GM19372 (cell line): Measurements from ENCODE around the gene KPNB1.

Experiments
- ATAC-seq: cut with Tn5 transposase; IDR thresholded peaks from one replicate; pipeline ENCODE4 v1.9.1; 2021; ENCODE audit warnings: mild to moderate bottlenecking, low read depth, moderate library complexity; ENCODE audit not compliant: unreplicated experiment

The KPNB1 gene

DNA sequence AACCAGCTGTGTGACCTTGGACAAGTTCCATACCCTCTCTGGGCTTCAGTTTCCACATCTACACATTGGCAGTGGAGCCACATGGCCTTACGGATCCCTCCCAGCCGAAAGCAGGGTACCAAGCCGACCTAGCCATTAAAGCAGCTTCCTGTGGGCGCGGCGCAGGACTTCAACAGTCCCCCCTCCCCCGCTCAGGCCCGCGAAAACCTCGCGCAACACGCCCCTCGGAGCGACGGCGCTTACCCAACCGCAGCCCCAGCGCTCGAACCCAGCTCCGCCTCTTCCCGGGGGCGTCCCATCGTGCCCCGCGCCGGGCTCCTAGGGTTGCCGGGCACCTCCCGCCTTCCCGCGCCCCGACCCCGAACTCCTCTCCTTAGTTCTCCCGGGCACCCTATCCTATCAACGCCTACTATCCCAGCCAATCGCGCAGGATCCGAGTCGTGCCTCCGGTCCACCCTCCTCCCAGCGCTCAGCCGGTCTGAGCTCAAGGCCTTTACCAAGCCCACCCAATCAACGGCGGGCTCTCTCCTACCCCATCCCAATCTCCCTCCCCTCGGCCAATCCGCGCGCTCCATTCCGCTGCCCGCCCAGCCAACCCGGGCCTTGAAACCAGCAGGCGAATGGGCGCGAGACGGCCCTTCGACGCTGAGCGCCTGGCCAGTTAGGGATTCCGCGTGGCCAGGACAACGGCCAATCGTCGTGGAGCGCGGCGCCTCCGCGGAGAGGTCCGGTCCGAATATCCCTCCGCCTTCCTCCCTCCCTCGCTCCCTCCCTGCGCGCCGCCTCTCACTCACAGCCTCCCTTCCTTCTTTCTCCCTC, at the start of gene KPNB1:
TSS of gene KPNB1 (plus strand) at position 767 of the 819 bp plus-strand sequence. CDS start 326 bp downstream, outside the sequence.
- ATAC-seq: peak; percentile 80

DNA sequence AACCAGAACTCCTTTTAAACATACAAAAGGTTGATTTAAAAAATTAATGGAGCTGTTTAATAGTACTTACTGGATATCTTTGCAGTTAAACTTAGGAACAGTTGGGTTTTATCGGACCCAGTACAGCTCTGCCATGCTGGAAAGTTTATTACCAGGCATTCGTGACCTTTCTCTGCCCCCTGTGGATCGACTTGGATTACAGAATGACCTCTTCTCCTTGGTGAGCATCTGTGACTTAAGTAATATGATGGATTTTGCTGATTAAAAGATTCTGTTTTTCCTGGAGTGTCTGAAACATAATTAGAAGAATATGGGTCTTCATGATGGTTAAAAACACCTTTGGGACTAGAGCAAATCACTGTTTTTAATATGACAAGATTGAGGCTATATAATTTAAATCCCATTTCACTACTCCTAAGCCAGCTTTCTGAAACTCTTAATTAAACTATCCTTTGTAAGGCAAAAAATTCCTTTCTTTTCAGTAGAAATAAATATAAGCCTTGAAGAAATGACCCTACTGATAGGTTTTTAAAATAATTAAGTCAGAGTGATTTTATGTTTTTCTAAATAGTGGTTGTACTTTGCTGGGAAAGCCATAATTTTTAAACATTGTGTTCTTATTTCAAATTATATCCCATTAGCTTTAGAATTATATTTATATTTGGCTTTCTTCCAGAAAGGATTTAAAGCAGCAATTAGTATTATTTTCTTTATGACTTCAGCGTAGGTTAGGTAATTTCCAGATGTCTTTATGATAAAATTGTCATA, 45.7 kb upstream of the KPNB1 start:
- ATAC-seq: no peak

DNA sequence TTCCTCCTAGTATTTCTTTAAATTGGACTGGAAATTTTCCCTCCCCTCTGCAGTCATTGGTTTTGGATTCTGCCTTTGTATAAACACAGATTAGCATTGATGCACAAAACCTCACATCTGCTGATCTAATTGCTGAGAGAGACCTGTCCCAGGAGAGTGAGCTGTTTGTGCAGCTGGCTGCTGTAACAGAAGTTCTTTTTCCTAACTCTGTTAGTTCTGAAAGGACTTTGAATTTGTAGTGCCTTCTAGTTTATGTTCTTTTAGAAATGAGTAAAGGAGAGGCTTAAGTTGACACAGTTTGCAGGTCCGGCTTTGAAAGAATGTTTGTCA, 45.2 kb upstream of the KPNB1 start:
- ATAC-seq: no peak

DNA sequence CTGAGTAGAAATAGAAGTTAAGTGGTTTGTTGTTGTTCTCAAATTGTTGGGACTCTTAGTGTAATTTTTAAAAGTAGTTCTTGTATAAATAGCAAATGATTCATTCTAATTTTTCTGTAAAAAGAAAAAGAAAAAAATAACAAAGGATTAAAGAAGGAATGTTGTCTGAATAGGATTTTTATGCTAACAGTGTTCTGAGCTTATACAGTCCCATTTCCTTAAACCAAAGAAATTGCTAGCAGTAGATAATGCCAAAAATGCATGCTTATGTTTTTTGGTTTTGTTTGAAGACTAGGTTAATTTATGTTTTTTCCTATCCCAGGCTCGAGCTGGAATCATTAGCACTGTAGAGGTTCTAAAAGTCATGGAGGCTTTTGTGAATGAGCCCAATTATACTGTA, 44.7 kb upstream of the KPNB1 start:
- ATAC-seq: no peak

DNA sequence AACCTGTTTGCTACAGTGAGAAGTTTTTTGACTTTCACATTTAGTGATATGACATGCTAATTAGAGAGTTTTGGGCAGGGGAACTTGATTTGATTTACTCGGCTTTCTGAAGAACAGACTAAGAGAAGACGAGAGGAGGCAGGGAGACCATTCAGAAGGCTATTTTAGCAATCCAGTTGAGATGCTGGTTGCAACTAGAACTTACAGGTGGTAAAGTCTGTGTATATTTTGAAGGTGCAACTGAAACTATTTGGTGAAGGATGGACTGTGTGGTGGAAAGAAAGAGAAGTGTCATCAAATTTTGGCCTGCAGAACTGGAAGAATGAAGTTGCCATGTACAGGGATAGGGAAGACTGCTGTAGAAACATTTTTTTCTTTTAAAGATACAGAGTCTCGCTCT, 42.2 kb upstream of the KPNB1 start:
- ATAC-seq: no peak

DNA sequence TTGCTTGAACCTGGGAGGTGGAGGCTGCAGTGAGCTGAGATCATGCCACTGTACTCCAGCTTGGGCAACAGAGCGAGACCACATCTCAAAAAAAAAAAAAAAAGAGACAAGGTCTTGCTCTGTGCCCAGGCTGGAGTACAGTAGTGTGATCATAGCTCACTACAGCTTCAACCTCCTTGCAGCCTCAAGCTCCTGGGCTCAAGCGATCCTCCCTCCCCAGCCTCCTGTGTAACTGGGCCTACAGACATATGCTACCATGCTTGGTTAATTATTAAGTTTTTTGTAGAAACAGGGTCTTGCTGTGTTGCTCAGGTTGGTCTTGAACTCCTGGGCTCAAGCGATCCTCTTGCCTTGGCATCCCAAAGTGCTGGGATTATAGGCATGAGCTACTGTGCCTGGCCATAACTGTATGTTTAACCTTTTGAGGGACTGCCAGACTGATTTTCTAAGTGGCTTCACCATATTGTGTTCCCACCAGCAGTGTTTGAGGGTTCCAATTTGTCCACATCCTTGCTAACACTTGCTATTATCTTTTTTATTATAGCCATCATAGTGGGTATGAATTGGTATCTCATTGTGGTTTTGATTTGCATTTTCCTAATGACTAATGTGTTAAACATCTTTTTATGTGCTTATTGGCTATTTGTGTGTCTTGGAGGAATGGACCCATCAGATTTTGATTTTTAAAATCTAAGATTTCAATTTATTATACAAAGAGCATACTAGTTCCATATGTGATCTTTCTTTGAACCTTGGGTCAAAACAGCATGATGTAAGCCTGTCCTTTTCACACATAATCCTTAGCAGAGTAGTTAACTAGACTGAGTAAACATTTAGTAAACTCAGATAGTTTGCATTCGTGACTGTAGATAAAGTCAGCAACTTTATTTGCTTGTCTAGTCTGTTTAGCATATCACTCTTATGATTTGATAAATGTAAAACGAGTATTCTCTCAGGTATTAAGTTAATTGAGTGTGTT, 38.1 kb upstream of the KPNB1 start:
- no peak for ATAC-seq

DNA sequence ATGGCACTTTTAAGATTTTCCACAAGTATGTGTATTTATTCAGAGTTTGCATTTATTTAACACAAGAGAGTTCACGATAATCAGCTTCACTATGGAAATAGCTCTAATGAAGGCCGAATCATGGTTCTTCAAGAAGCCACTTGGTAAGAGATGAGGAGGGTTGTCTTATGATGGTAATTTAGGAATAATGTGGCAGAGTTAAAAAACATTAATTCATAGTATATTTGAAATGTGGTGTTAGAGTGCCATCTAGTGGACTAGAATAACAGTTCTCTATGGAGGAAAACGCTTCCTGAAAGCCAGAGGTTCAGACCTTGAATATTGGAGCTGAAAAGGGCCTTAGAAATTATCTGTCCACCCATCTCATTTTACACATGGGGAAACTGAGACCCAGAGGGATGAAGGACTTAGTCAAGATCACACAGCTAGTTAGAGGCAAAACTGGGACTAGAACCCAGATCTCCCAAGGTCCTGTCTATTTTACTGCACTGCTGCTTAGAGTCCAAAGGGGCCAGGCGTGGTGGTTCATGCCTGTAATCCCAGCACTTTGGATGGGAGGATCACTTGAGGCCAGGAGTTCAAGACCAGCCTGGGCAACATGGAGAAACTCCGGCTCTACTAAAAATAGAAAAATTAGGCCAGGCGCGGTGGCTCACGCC, 33.8 kb upstream of the KPNB1 start:
- ATAC-seq: no peak

DNA sequence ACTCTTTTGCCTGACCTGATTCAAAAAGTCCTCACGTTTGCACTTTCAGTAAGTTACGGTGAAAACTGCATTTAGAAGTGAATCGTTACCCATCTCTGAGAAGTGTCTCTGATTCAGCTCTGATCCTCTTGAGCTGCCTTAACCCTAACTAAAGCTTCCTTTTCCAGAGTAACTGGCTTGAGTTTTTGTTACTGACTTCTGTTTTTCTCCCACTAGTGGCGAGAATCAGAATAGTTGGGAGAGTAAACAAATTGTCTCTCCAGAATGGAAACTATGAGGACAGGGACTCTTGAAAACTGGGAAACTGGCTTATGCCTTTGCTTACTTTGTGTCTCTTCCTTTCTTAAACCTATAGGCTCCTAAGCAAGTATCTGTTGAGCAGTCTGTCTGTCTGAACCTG, 31.3 kb upstream of the KPNB1 start:
- no peak for ATAC-seq

DNA sequence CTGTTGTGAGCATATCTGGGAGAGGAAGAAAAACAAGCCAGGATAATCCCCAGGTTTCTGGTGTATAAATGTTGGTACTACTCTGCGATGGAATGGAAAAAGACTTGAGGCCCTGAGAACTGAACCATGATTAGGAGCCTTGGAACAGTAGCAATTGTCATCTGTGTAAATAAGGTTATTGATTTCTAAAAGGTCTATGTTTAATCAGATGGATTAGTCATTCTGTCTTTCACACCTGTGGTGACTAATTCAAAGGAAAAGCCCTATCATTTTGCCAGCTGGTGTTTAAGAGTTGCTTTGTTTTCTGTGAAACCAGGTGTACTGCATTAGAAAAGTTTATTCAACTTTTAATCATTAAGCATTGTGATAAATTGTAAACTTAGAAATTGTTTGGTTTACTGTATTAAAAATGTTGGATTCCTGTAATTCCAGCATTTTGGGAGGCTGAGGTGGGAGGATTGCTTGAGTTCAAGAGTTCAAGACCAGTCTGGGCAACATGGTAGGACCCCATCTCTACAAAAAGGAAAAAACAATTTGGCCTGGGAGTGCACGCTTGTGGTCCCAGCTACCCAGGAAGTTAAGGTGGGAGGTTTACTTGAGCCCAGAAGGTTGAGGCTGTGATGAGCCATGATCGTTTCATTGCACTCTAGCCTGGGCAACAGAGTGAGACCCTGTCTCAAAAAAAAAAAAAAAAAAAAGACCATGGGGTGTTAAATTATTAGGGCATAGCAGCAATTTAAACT, 29.0 kb upstream of the KPNB1 start:
- ATAC-seq: no peak

DNA sequence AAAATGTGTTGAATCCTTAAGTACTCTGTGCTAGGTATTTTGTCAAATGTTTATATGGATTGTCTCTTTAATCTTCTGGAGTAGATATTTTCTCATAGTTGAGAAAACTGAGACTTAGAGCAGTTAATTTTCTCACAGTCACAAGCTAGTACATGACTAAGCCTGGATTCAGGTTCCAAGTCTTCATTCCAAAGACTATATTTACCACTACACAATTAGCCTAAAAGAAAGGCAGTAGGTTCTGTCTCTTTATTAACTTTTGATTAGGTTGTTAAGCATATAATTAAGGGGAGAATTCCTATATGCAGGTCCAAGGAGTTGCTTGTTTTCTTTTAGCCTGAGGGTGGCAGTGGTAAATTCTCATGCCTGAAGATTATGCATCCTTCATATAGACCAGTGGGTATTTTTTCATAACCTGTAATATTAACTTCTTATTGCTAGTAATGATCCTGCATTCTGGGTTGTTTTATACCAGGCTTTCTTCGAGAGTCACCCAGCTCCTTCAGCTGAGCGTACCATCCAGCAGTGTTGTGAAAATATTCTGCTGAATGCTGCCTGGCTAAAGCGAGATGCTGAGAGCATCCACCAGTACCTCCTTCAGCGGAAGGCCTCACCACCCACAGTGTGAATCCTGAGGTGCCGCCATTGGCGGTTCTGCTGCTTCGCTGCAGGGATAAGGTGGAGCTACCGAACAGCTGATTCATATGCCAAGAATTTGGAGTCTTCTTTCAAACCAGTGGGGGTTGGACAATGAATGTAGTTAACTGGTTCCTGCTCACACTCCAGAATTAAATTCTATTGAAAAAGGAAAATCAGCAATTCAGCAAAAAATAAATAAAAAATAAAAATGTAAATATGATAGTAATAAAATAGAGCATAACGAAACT, 28.2 kb upstream of the KPNB1 start:
- ATAC-seq: no peak

DNA sequence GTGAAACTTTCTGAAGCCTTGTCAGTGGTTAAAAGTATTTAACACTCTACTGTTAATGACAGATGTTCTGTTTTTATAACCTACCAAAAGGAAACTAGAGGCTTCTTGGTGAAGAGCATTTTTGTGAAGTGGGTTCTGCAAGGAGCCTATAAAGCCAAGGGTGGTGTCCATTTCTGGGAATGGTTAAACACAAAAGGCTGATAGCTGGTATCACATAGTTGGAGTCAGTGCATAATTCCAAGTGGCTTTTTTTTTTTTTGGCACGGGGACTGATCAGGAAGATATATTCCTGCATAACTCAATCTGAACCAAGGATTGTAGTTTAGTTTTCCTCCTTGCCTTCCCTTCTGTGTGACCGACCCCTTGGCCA, 27.6 kb upstream of the KPNB1 start:
- no peak for ATAC-seq

DNA sequence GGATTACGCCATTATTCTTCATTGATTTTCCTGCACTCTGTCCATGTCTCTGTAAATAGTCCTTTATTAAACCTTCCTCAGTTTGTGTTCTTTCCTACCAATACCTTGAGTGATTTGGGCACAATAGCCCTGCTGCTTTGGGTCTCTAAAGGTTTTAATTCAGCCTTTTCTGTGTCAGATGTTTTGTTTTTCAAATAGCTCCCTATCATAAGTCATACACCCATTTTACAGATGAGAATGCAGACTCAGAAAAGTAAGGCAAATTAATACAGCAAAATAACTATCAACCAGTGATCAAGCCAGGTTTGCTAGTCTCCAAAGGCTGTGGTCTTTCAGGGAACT, 25.0 kb upstream of the KPNB1 start:
- ATAC-seq: no peak

DNA sequence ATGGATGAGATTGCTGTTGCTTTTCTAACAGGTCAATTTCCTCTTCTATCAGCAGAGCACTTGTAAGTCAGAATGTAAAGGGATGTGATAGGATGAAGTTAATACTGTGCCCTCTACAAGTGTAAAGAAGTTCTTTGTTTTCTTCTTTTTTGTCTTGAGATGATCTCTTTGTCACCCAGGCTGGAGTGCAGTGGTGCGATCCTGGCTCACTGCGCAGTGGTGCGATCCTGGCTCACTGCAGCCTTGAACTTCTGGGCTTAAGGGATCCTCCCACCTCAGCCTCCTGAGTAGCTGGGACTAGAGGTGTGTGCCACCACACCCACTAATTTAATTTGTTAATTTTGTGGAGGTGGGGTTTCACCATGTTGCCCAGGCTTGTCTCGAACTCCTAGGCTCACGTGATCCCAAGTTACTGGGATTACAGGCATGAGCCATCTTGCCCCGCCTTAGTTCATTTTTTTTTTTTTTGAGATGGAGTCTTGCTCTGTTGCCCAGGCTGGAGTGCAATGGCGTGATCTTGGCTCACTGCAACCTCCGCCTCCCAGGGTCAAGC, 21.6 kb upstream of the KPNB1 start:
- ATAC-seq: no peak

DNA sequence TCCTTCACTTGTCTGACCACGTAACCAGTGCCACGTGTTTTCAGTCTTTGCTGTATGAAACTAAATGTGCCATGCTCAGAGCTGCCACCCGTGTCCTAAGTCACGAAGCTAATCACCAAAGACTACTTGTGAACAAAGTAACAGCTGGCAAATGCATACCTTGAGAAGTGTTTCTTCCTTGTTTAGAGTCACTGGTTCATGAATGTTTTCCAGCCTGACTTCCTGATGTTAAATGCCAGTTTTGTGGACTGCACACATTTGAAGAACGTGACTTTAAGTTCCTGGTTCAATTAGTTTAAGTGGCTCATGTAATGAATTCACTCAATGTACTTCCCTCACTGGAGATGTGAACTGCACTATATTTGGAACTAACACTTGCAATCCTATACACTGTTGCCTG, 19.9 kb upstream of the KPNB1 start:
- ATAC-seq: no peak

DNA sequence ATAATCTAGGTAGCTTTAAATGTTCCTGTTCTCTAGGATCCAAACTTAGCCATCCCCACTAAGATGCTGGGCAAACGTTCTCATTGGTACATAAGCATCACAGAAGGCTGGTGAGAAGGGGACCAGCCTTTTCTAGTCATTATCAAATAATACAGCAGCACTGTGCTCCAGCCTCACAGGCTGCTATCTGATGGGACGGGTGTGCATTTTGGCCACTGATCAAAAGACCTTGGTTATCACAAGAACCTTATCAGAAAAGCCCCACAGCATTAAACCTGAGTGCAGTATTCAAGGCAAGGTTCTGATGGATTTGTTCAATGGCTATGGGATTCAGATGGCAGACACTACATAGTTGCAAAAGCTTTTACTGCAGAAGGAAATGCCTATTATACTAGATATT, 19.1 kb upstream of the KPNB1 start:
- ATAC-seq: no peak

DNA sequence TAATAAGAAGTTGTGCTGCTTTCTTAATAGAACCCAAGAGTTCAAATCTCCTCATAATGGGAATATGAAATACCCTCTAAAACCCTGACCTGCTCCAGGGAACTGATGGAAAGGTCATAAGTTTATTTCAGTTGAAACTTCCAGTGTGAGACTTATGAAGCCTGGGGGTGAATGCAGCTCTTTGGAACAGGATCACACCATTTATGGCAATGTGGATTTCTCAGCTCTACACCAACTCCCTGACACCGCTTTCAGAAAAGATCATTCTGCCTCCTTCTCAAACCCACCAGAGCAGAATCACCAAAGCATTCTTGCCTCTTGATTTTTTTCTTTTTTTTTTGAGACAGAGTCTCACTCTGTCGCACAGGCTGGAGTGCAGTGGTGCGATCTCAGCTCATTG, 16.7 kb upstream of the KPNB1 start:
- ATAC-seq: no peak

DNA sequence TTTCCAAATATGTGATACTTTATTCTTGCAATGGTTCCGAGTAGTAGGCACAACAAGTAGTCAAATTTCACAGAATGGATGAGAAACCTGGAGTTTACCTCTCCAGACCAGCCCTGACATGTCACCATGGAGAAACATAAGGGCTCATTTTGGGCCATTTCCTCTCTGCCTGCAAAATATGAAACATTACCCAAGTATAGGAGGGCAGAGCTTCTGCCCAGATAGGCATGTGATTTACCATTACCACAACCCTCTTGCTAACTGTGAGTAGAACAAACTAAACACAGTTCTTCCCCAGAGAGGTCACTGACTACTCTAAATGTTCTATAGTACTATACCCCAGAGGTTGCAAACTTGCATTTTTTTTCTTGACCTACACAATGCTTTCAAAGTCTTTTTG, 15.7 kb upstream of the KPNB1 start:
- no peak for ATAC-seq

DNA sequence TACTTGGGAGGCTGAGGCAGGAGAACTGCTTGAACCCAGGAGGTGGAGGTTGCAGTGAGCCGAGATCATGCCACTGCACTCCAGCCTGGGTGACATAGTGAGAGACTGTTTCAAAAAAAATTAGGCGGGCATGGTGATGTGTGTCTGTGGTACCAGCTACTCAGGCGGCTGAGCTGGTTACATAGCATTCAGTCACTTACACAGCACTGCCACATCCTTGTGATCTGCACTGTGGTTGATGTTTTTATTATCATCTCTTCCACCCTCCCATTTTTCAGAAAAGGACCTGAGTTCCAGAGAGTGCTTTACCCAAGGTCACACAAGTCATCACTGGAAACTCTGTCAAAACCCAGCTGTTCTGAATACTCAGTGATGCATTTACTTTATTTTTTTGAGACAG, 14.8 kb upstream of the KPNB1 start:
- no peak for ATAC-seq

DNA sequence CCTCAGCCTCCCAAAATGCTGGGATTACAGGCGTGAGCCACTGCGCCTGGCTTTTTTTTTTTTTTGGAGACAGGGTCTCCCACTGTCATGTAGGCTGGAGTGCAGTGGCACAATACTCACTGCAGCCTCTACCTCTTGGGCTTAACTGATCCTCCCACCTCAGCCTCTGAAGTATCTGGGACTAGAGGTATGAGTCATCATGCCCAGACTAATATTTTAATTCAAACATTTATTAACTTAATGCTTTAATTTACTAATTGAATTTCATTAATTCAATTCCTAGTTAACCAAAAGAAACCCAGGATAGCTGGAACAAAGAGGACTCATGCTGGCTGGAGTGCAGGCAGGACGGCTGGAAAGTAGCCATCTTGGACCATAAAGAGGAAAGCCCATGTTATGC, 14.0 kb upstream of the KPNB1 start:
- ATAC-seq: no peak
